IgD-negative memory B cell (primary cell): ENCODE measurements around the gene S100A4. TPM values are rescaled to one million over a fixed set of nuclear protein-coding genes. Genes with fewer than 3 reads are reported as not detected.
"Not testable (repeated sequence)": the region's sequence is repeated elsewhere in the genome, so short reads cannot be mapped to it uniquely, and the experiment has no call there.

Source experiments
- H3K27ac Mint-ChIP-seq, 3 donors: one replicate each; pipeline ENCODE4 v1.8.0; 2020 to 2022; ENCODE audit warnings: mild to moderate bottlenecking in 3 of 3, mixed read lengths in 3 of 3, moderate library complexity in 1 of 3
- H3K27me3 Mint-ChIP-seq: one replicate; pipeline ENCODE4 v1.8.0; 2021; ENCODE audit warnings: mixed read lengths
- H3K36me3 Mint-ChIP-seq: one replicate; pipeline ENCODE4 v1.8.0; 2020; ENCODE audit warnings: mild to moderate bottlenecking, mixed read lengths
- H3K4me1 Mint-ChIP-seq, 3 donors: one replicate each; pipeline ENCODE4 v1.8.0; 2020 to 2022; ENCODE audit warnings: mixed read lengths in 3 of 3, mild to moderate bottlenecking in 1 of 3
- H3K4me3 Mint-ChIP-seq, 4 donors: one replicate each; pipeline ENCODE4 v1.8.0; 2020 to 2022; ENCODE audit warnings: mild to moderate bottlenecking in 4 of 4, mixed read lengths in 4 of 4, moderate library complexity in 3 of 4
- H3K9me3 Mint-ChIP-seq, 3 donors: one replicate each; pipeline ENCODE4 v1.8.0; 2020 to 2021; ENCODE audit warnings: mixed read lengths in 3 of 3, mild to moderate bottlenecking in 1 of 3
- polyA plus RNA-seq: library from polyadenylated mRNA; unstranded; fragments of 300-500 nt; fragmentation: Illumina TruSeq; gene quantifications from one replicate; pipeline ENCODE4 v1.2.3, GENCODE V29; 2021

S100A4 gene
- polyA plus RNA-seq, 1 donor from 2014 or later, result 524 TPM

GRCh38 chr1:153521808-153522207 is 23.8 kb downstream of the S100A4 start:
- not testable (repeated sequence) for H3K36me3 Mint-ChIP-seq, H3K4me1 Mint-ChIP-seq, H3K4me3 Mint-ChIP-seq, H3K27ac Mint-ChIP-seq, H3K9me3 Mint-ChIP-seq
- peaks cover 11% of the 10 kb centered on the region for H3K27me3 Mint-ChIP-seq

- peaks cover 11% of the 10 kb centered on the region for H3K27me3 Mint-ChIP-seq
- H3K27ac Mint-ChIP-seq, result no peak overlapping the region
- peaks cover 0 to 3% (median 2%) of the 10 kb centered on the region in 3 donors for H3K4me1 Mint-ChIP-seq
- peak overlapping the region in 1 of 4 donors; percentile 2 for H3K4me3 Mint-ChIP-seq
- H3K36me3 Mint-ChIP-seq, result no peaks in the 10 kb centered on the region
- H3K9me3 Mint-ChIP-seq, result no peaks in the 10 kb centered on the region
Observed at GRCh38 chr1:153520818-153521476, 24.7 kb downstream of the S100A4 start.

GRCh38 chr1:153520137-153520691 is 25.4 kb downstream of the S100A4 start:
- H3K9me3 Mint-ChIP-seq, H3K4me1 Mint-ChIP-seq, H3K4me3 Mint-ChIP-seq, H3K36me3 Mint-ChIP-seq: not testable (repeated sequence)
- H3K27ac Mint-ChIP-seq, result peak overlapping the region in 1 of 3 donors; percentile 21
- peaks cover 11% of the 10 kb centered on the region for H3K27me3 Mint-ChIP-seq

GRCh38 chr1:153519242-153519641 is 26.4 kb downstream of the S100A4 start:
- Mint-ChIP-seq H3K9me3 (no peaks in the 10 kb centered on the region), H3K27ac (no peak overlapping the region), H3K4me3 (peak overlapping the region in 1 of 4 donors; percentile 74), H3K27me3 (peaks cover 11% of the 10 kb centered on the region), H3K36me3 (no peaks in the 10 kb centered on the region), H3K4me1 (peaks cover 0 to 3% (median 2%) of the 10 kb centered on the region in 3 donors)

GRCh38 chr1:153515504-153516394 is 29.9 kb downstream of the S100A4 start:
- Mint-ChIP-seq H3K36me3 (no peaks in the 10 kb centered on the region), H3K4me1 (peaks cover 0 to 3% (median 2%) of the 10 kb centered on the region in 3 donors), H3K4me3 (no peak overlapping the region), H3K9me3 (no peaks in the 10 kb centered on the region), H3K27ac (no peak overlapping the region), H3K27me3 (peaks cover 6% of the 10 kb centered on the region)

GRCh38 chr1:153513666-153514065 is 31.9 kb downstream of the S100A4 start:
- H3K36me3 Mint-ChIP-seq, result no peaks in the 10 kb centered on the region
- H3K9me3 Mint-ChIP-seq, result no peaks in the 10 kb centered on the region
- peaks cover 0 to 4% (median 3%) of the 10 kb centered on the region in 3 donors for H3K4me1 Mint-ChIP-seq
- peaks cover 2% of the 10 kb centered on the region for H3K27me3 Mint-ChIP-seq
- H3K27ac Mint-ChIP-seq, result peak overlapping the region in 1 of 3 donors; percentile 62
- no peak overlapping the region for H3K4me3 Mint-ChIP-seq

GRCh38 chr1:153513023-153513422 is 32.6 kb downstream of the S100A4 start:
- peaks cover 0 to 2% (median 0%) of the 10 kb centered on the region in 3 donors for H3K4me1 Mint-ChIP-seq
- H3K9me3 Mint-ChIP-seq, result no peaks in the 10 kb centered on the region
- no peaks in the 10 kb centered on the region for H3K36me3 Mint-ChIP-seq
- H3K27me3 Mint-ChIP-seq, result peaks cover 2% of the 10 kb centered on the region
- H3K27ac Mint-ChIP-seq, result no peak overlapping the region
- H3K4me3 Mint-ChIP-seq, result no peak overlapping the region

- Mint-ChIP-seq H3K27me3 (peaks cover 2% of the 10 kb centered on the region), H3K4me3 (no peak overlapping the region), H3K27ac (no peak overlapping the region), H3K36me3 (no peaks in the 10 kb centered on the region), H3K4me1 (peaks cover 0 to 2% (median 0%) of the 10 kb centered on the region in 3 donors), H3K9me3 (no peaks in the 10 kb centered on the region)
Observed at GRCh38 chr1:153510984-153511410, 34.6 kb downstream of the S100A4 start.

GRCh38 chr1:153509729-153510354 is 35.8 kb downstream of the S100A4 start:
- Mint-ChIP-seq H3K4me1 (peaks cover 0 to 2% (median 0%) of the 10 kb centered on the region in 3 donors), H3K27ac (no peak overlapping the region), H3K9me3 (no peaks in the 10 kb centered on the region)

GRCh38 chr1:153509036-153509435 is 36.6 kb downstream of the S100A4 start:
- Mint-ChIP-seq H3K36me3 (no peaks in the 10 kb centered on the region), H3K4me3 (no peak overlapping the region), H3K27ac (no peak overlapping the region), H3K27me3 (peaks cover 2% of the 10 kb centered on the region), H3K4me1 (peaks cover 0 to 2% (median 0%) of the 10 kb centered on the region in 3 donors), H3K9me3 (no peaks in the 10 kb centered on the region)

More at GRCh38 chr1:153509729-153510354, 35.8 kb downstream of the S100A4 start:
- H3K27me3 Mint-ChIP-seq, result peaks cover 2% of the 10 kb centered on the region
- H3K36me3 Mint-ChIP-seq, result no peaks in the 10 kb centered on the region
- H3K4me3 Mint-ChIP-seq, result no peak overlapping the region

- Mint-ChIP-seq H3K9me3 (no peaks in the 10 kb centered on the region), H3K36me3 (no peaks in the 10 kb centered on the region), H3K4me1 (peaks cover 0 to 2% (median 0%) of the 10 kb centered on the region in 3 donors), H3K4me3 (peak overlapping the region in 1 of 4 donors; percentile 12), H3K27me3 (peaks cover 2% of the 10 kb centered on the region), H3K27ac (no peak overlapping the region)
Observed at GRCh38 chr1:153507926-153508583, 37.6 kb downstream of the S100A4 start.

- H3K4me3 Mint-ChIP-seq, result no peak overlapping the region
- peaks cover 0 to 2% (median 0%) of the 10 kb centered on the region in 3 donors for H3K4me1 Mint-ChIP-seq
- no peaks in the 10 kb centered on the region for H3K36me3 Mint-ChIP-seq
- H3K9me3 Mint-ChIP-seq, result no peaks in the 10 kb centered on the region
- peaks cover 1% of the 10 kb centered on the region for H3K27me3 Mint-ChIP-seq
- H3K27ac Mint-ChIP-seq, result no peak overlapping the region
Observed at GRCh38 chr1:153506831-153507413, 38.7 kb downstream of the S100A4 start.

- Mint-ChIP-seq H3K27ac (no peak overlapping the region), H3K36me3 (no peaks in the 10 kb centered on the region), H3K4me3 (no peak overlapping the region), H3K4me1 (peaks cover 0 to 2% (median 0%) of the 10 kb centered on the region in 3 donors), H3K27me3 (no peaks in the 10 kb centered on the region), H3K9me3 (no peaks in the 10 kb centered on the region)
Observed at GRCh38 chr1:153506386-153506785, 39.2 kb downstream of the S100A4 start.

- Mint-ChIP-seq H3K27ac (no peak overlapping the region), H3K4me3 (no peak overlapping the region), H3K4me1 (peaks cover 0 to under 1% (median 0%) of the 10 kb centered on the region in 3 donors), H3K27me3 (no peaks in the 10 kb centered on the region), H3K36me3 (no peaks in the 10 kb centered on the region), H3K9me3 (no peaks in the 10 kb centered on the region)
Observed at GRCh38 chr1:153505576-153505975, 40.0 kb downstream of the S100A4 start.
